Melanocyte of skin (primary cell): ENCODE measurements around the gene ADCY1. TPM values are rescaled to one million over a fixed set of nuclear protein-coding genes. Genes with fewer than 3 reads are reported as not detected.

Experiments used
- small RNA-seq, 2 donors: library from RNA; depleted of rRNA; stranded (forward); fragments of <200 nt; gene quantifications; one replicate each; pipeline ENCODE3, GENCODE V24; 2012
- total RNA-seq, 2 donors: library from RNA; depleted of rRNA; stranded (reverse); fragments of >200 nt; gene quantifications; 2 replicates each; pipeline ENCODE4 v1.2.3, GENCODE V29; 2012

Gene ADCY1
- total RNA-seq: 10 to 100 TPM; 15.3 to 20.0 TPM

GRCh38 chr7:45573661-45574415, at the start of gene ADCY1:
TSS of gene ADCY1 (plus strand) at chr7:45574368. CDS start at chr7:45574544, 176 bp downstream.

Small RNAs within 50 kb of the gene (small RNA-seq; reads per million reads assigned to genes)
- gene AC073325.2: 0 reads per million in 2 donors
